Cortex of kidney (tissue), 1 donor: ENCODE results near the gene DTNB.

ENCODE experiments used
- DNase-seq: peaks from one replicate; lab custom pipeline; 2025; lab: John Stamatoyannopoulos, UW

The DTNB gene

GRCh38 chr2:25386971-25387875 is 286.2 kb downstream of the DTNB start:
- no peak for DNase-seq

- no peak for DNase-seq
Observed at GRCh38 chr2:25385910-25386309, 287.5 kb downstream of the DTNB start.

- no peak for DNase-seq
Observed at GRCh38 chr2:25383806-25384205, 289.6 kb downstream of the DTNB start.

DNA sequence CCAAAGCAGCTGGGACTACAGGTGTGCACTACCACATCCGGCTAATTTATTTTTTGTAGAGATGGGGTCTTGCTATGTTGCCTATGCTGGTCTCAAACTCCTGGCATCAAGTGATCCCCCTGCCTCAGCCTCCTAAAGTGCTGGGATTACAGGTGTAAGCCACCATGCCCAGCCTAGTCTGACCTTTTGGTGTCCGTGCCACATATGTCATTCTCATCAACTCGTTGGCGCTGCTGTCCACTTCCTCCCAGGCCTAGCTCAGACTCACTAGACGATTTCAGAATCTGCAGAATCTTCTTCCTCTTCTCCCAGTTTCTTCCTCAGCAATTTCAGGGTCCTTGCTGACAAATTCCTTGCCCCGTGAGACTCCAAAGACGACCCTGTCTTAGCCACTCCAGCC is 291.9 kb downstream of the DTNB start:
- DNase-seq, result no peak

DNA sequence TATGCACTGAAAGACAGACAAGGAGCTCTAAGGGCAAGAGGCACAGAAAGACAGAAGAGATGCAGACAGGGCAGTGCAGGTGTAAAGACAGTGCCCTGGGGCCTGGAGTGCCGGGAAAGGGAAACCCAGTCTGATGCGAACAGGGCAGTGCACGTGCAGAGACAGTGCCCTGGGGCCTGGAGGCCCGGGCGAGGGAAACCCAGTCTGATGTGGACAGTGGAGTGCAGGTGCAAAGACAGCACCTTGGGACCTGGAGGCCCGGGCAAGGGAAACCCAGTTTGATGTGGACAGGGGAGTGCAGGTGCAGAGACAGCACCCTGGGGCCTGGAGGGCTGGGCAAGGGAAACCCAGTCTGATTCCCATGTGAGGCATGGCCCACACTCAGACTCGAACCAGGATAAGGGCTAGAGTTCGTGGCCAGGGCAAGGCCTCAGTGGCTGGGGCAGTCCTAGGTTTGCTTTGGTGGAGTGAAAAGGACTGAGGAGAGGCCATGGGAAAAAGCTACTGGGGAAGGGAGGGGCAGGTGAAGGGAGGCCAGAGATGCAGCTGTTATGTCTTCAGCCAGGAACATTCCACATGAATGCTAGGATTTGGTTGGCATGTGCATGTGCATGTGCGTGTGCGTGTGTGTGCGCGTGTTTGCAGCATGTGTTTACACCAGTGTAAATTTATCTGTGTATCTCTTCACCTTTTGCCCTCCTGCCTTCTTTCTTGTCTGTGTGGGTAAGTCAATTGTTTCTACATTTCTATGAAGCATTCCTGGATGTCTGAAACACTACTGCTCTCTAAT is 292.6 kb downstream of the DTNB start:
- no peak for DNase-seq

GRCh38 chr2:25380023-25380422 is 293.4 kb downstream of the DTNB start:
- no peak for DNase-seq

GRCh38 chr2:25379535-25379934 is 293.8 kb downstream of the DTNB start:
- DNase-seq, result no peak

DNA sequence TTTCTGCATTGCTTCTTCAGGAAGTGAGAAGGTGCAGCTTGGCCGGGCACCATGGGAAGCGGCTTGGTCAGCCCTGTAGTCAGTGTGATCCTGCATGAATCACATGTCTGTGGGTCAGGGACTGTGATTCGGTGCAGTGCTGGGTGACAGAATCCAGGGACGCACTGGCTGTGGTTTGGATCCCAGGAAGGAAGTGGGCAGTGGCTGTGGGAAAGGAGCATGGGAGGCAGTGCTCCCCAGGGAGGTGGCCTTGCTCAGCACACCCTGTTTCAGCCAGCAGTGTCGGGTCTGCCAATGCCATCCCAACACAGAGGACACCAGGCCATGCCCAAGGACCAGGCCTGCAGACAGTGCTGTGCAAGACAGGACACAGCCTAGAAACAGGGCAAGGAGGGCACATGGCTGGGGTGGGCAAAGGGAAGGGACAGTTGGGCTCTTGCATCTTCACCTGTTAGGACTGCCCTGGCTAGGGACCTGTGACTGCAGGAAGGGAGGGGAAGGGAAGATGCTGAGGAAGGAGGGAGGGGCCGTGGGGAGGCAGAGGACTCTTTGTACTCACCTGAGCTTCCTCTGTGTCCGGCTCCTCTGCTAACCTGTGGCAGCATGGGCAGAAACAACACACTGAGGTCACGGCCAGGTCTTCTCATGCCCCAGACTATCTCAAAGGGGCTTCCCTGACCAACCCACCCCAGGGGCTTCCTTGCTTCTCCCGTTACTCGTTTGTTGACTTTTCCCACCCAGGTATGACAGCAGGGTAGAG is 294.5 kb downstream of the DTNB start:
- DNase-seq, result no peak

GRCh38 chr2:25377822-25378421 is 295.5 kb downstream of the DTNB start:
- no peak for DNase-seq

GRCh38 chr2:25376750-25377621 is 296.4 kb downstream of the DTNB start:
- DNase-seq, result peak; percentile 14

- DNase-seq, result no peak
Observed at GRCh38 chr2:25375989-25376545, 297.3 kb downstream of the DTNB start.

DNA sequence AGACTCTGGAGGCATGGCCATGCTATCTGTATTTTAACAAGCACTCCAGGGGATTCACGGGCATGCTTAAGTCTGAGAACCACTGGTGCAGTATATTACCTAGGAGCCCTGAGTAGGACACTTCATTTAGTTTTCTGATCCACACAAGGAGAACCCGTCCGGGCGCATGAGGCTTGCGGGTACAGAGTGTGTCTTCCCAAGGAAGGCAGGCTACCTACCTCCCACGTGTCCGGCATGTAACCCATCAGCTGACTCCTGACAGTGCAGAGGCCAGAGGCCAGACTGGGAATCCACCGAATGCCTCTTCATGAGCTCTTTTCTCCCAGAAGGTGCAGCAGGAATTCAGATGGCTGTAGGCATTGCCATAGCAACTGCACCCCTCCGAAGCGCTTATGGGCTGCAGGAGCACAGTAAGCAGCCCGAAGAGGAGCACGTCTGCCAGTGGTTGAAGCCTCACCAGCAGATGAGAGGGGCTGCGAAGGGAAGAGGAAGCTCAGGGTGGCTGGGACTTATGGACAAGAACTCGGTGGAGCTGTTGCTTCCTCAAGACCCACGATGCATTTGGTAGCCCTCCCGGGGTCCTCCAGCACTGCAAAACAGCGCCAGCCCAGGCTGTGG is 297.9 kb downstream of the DTNB start:
- no peak for DNase-seq

- DNase-seq, result no peak
Observed at GRCh38 chr2:25374827-25375226, 298.6 kb downstream of the DTNB start.

- no peak for DNase-seq
Observed at GRCh38 chr2:25374411-25374810, 299.0 kb downstream of the DTNB start.

GRCh38 chr2:25373269-25373981 is 300.0 kb downstream of the DTNB start:
- DNase-seq, result no peak

DNA sequence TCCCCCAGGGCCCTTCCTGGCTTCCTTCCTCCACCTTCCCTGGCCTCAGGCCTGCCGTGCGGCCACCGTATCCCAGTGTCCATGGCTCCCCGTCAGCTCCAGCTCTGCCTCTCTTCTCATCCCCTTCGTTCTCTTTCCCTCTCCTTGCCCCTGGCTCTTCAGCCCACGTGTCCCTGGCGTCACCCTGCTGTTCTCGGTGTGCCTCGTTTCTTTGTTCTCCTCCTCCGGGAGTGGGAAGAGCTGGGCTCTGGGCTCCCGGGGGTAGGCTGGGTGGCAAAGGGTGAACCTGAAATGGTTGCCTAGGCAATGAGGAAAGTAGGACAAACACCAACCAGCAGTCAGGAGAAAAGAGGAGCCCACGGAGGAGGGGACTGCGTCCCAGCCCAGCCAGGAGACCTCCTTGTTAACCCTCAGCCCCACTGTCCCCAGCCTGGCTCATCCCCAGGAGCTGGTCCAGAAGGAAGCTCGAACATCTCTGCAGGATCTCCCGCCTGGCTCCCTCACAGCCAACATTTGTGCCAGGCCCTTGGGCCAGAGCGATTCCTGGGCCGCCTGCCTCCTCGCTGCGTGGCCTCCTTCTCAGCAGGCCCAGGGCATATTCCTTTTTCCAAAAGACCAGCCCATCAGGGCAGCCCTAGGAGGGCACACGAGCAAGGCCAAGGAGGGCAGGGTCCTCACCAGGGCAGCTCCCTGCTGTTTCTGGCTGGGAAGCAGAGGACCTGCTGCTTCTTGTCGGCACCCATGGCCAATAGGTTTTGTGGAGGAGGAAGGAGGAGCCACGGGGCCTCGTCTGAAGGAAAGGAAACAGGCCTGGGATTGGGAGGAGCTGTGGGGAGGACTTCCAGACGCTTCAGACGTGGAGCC is 300.7 kb downstream of the DTNB start:
- DNase-seq, result no peak

DNA sequence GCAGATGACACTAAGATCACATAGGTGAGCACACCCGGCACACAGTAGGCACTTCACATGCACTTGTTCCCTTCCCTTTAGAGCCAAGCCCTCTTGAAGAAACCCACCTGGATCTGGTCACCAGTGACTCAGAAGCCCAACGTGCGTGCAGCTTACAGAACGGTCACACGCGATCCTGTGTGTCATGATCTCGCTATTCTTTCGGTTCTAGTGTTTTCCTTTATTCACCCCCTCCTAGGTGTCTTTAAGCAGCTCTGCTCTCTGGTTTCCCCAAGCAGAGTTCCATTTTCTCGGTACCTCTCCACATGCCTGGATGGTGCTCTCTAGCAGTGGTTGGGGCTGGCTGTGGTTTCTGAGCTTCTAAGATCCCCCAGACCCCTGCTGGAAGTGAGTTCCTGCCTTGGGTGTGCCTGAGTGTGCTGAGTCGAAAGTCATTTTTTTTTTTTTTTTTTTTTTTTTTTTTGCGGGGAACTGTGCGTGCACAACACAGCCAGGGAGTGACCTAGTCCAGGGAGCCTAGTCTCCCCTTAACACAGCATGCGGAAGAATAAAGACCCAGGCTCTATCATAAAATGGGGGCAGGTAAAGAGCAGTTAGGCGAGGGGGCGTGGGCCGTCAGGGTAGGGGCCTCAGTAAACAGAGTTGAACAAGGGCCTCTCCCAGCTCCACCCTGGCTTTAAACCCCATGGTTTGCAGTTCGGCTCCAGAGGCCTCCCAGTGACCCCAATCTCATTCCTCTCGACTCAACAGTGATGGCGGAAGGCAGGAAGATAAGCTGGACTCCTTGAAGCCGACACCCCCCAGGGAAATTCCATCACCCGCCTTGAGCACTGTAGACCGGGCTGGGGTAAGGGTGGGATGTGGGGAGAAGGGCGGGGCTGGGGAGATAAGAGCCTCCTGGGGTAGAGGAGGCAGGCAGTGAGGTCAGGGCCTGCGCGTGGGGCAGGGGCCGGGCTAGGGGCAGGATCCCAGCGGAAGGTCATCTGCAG is 301.8 kb downstream of the DTNB start:
- no peak for DNase-seq
